PC-9 (cell line): ENCODE data around the gene FBN1. TPM values are rescaled to one million over a fixed set of nuclear protein-coding genes. Genes with fewer than 3 reads are reported as not detected.

Source experiments
- BruUV-seq: library from RNA; stranded (reverse); fragments of 400-500 nt; replicated peaks from 2 replicates; lab custom pipeline; 2021; lab: Mats Ljungman, UMichigan
- CTCF ChIA-PET: fragments of 300-600 bp; sonication (Branson Sonifier 250); formaldehyde crosslinking; loops from one replicate; lab custom pipeline; 2022; ENCODE audit warnings: antibody characterized with exemption; lab: Charles Lee
- POLR2A ChIA-PET: fragments of 300-600 bp; sonication (Branson Sonifier 250); formaldehyde crosslinking; loops from one replicate; lab custom pipeline; 2022; ENCODE audit warnings: antibody characterized with exemption; ENCODE audit not compliant: unreplicated experiment; lab: Charles Lee
- DNase-seq, 2 experiments: peaks; one replicate each; pipeline versions ENCODE4 v3.0.0 to v3.0.0-alpha.2; 2015 to 2022; ENCODE audit warnings: mixed read lengths in 1 of 2
- H2AFZ ChIP-seq: fragments of 200-600 bp; sonication (generic); 2 replicates; pipeline ENCODE4 v1.8.1; 2017; ENCODE audit warnings: antibody characterized with exemption
- H3F3A ChIP-seq: fragments of 200-600 bp; sonication (generic); 2 replicates; pipeline ENCODE4 v1.8.1; 2017; ENCODE audit warnings: antibody characterized with exemption, mild to moderate bottlenecking, low read depth; ENCODE audit not compliant: insufficient read depth
- H3K27ac ChIP-seq: fragments of 200-600 bp; sonication (generic); 2 replicates; pipeline ENCODE4 v1.6.1; 2016; ENCODE audit warnings: mixed run types
- H3K27me3 ChIP-seq: fragments of 200-600 bp; sonication (generic); 2 replicates; pipeline ENCODE4 v1.6.1; 2016; ENCODE audit warnings: low read depth, mixed run types; ENCODE audit not compliant: insufficient read depth
- H3K36me3 ChIP-seq: fragments of 200-600 bp; sonication (generic); 2 replicates; pipeline ENCODE4 v1.6.1; 2016; ENCODE audit warnings: low read depth, mixed run types
- H3K4me1 ChIP-seq: fragments of 200-600 bp; sonication (generic); replicated peaks from 2 replicates; pipeline ENCODE4 v1.6.1; 2016; ENCODE audit warnings: mixed run types; ENCODE audit not compliant: insufficient read depth
- H3K4me2 ChIP-seq: fragments of 200-600 bp; sonication (generic); 2 replicates; pipeline ENCODE4 v1.6.1; 2017; ENCODE audit warnings: mixed run types
- H3K4me3 ChIP-seq: fragments of 200-600 bp; sonication (generic); 2 replicates; pipeline ENCODE4 v1.6.1; 2016; ENCODE audit warnings: mixed run types
- H3K79me2 ChIP-seq: fragments of 200-600 bp; sonication (generic); 2 replicates; pipeline ENCODE4 v1.6.1; 2017; ENCODE audit warnings: low read depth, mixed run types
- H3K9me2 ChIP-seq: fragments of 200-600 bp; sonication (generic); 2 replicates; pipeline ENCODE4 v1.8.1; 2017; ENCODE audit warnings: mild to moderate bottlenecking; ENCODE audit not compliant: insufficient read depth
- H3K9me3 ChIP-seq: fragments of 200-600 bp; sonication (generic); 2 replicates; pipeline ENCODE4 v1.8.1; 2016; ENCODE audit warnings: low read depth; ENCODE audit not compliant: insufficient read depth
- H4K20me1 ChIP-seq: fragments of 200-600 bp; sonication (generic); 2 replicates; pipeline ENCODE4 v1.8.1; 2017; ENCODE audit not compliant: insufficient read depth
- CTCF ChIP-seq: fragments of 200-600 bp; sonication (generic); conservative IDR thresholded peaks from 2 replicates; pipeline ENCODE4 v1.6.1; 2017; ENCODE audit warnings: mixed run types, antibody characterized with exemption, mild to moderate bottlenecking, moderate library complexity
- EZH2 ChIP-seq: fragments of 200-600 bp; sonication (generic); IDR thresholded peaks from 2 replicates; pipeline ENCODE4 v1.8.0; 2017; ENCODE audit warnings: antibody characterized with exemption, low read depth
- intact Hi-C: fragments of 100-400 bp; cut with micrococcal nuclease; formaldehyde crosslinking; loops from one replicate; pipeline ENCODE4 v1.10.0; 2022; ENCODE audit not compliant: unreplicated experiment
- total RNA-seq: library from RNA; stranded (reverse); gene quantifications from 2 replicates; pipeline ENCODE4 v1.2.3, GENCODE V29; 2021

The FBN1 gene
- total RNA-seq, 1 experiment from 2014 or later, result 1.3 TPM

- H3K9me2 ChIP-seq, result no peaks in the 10 kb centered on the region; the same call in 1 of the 2 replicates
- H3F3A ChIP-seq, result peaks cover 7% of the 10 kb centered on the region; the same call in 1 of the 2 replicates
- H3K9me3 ChIP-seq, result no peaks in the 10 kb centered on the region
- DNase-seq, result peak in 1 of 2 experiments; percentile 43
- no TSS peak for BruUV-seq
- no peaks in the 10 kb centered on the region for H3K36me3 ChIP-seq
- peaks cover 37% of the 10 kb centered on the region for H3K4me1 ChIP-seq
- ChIA-PET CTCF (no interaction called here), POLR2A (no interaction called here)
- no peak overlapping the region for H3K4me2 ChIP-seq
- no peak overlapping the region; the same call in 1 of the 2 replicates for H2AFZ ChIP-seq
- H4K20me1 ChIP-seq, result no peaks in the 10 kb centered on the region
- intact Hi-C loops, result no loop called here
- no peak overlapping the region for H3K4me3 ChIP-seq
- H3K27ac ChIP-seq, result no peak overlapping the region
- TF ChIP-seq CTCF (no peak), EZH2 (no peak)
- H3K79me2 ChIP-seq, result no peaks in the 10 kb centered on the region
- H3K27me3 ChIP-seq, result no peaks in the 10 kb centered on the region
Observed at GRCh38 chr15:48683991-48684765, 38.7 kb upstream of the FBN1 start.

GRCh38 chr15:48682942-48683651, 37.6 kb upstream of the FBN1 start:
- TF ChIP-seq CTCF, result no peak
- TF ChIP-seq EZH2, result no peak
- Histone ChIP-seq H3K9me3 (no peaks in the 10 kb centered on the region), H4K20me1 (no peaks in the 10 kb centered on the region), H3K36me3 (no peaks in the 10 kb centered on the region), H3F3A (peaks cover 7% of the 10 kb centered on the region; the same call in 1 of the 2 replicates), H2AFZ (no peak overlapping the region; the same call in 1 of the 2 replicates), H3K9me2 (no peaks in the 10 kb centered on the region; the same call in 1 of the 2 replicates), H3K4me2 (peak overlapping the region; percentile 46), H3K4me1 (peaks cover 37% of the 10 kb centered on the region), H3K79me2 (no peaks in the 10 kb centered on the region), H3K4me3 (no peak overlapping the region), H3K27me3 (no peaks in the 10 kb centered on the region), H3K27ac (peak overlapping the region; percentile 60)
- peak; percentile 70 to 88 for DNase-seq
- CTCF ChIA-PET, result no interaction called here
- POLR2A ChIA-PET, result no interaction called here
- no TSS peak for BruUV-seq
- intact Hi-C loops, result no loop called here

DNA sequence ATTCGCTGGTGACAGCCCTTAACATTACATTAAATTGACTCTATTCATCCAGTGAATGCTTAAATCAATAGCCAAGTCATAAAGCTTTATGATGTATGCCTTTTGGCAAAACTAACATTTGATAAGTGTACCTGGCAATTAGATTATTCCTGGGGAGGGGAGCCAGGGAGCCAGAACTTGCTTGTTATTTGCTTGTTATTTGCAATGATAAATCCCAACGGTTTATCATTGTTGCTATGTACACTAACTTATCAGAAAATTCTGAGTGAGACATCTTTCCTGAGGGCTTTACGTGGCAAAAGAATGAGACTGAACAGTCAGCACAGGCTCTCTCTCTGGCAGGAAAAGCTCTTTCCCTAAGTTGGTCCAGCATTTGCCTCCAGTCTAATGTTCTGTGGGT, 35.8 kb upstream of the FBN1 start:
- intact Hi-C loops, result no loop called here
- H4K20me1 ChIP-seq, result no peaks in the 10 kb centered on the region
- no peak overlapping the region for H3K4me2 ChIP-seq
- BruUV-seq, result no TSS peak
- ChIA-PET POLR2A (no interaction called here), CTCF (no interaction called here)
- peaks cover 7% of the 10 kb centered on the region; the same call in 1 of the 2 replicates for H3F3A ChIP-seq
- peaks cover 37% of the 10 kb centered on the region for H3K4me1 ChIP-seq
- no peaks in the 10 kb centered on the region for H3K36me3 ChIP-seq
- no peak for TF ChIP-seq CTCF
- TF ChIP-seq EZH2, result no peak
- peak overlapping the region; percentile 26; the same call in 1 of the 2 replicates for H3K27ac ChIP-seq
- no peaks in the 10 kb centered on the region; the same call in 1 of the 2 replicates for H3K9me2 ChIP-seq
- no peaks in the 10 kb centered on the region for H3K79me2 ChIP-seq
- H3K9me3 ChIP-seq, result no peaks in the 10 kb centered on the region
- H3K4me3 ChIP-seq, result no peak overlapping the region
- no peaks in the 10 kb centered on the region for H3K27me3 ChIP-seq
- DNase-seq, result peak in 1 of 2 experiments; percentile 38
- no peak overlapping the region for H2AFZ ChIP-seq
